SK-N-DZ (cell line): ENCODE results near the gene SOHLH1.
"Not testable (repeated sequence)": the region's sequence is repeated elsewhere in the genome, so short reads cannot be mapped to it uniquely, and the experiment has no call there.

Experiments
- DNase-seq: peaks from one replicate; pipeline ENCODE4 v3.0.0-alpha.2; 2015; ENCODE audit warnings: low spot score

The SOHLH1 gene

DNA sequence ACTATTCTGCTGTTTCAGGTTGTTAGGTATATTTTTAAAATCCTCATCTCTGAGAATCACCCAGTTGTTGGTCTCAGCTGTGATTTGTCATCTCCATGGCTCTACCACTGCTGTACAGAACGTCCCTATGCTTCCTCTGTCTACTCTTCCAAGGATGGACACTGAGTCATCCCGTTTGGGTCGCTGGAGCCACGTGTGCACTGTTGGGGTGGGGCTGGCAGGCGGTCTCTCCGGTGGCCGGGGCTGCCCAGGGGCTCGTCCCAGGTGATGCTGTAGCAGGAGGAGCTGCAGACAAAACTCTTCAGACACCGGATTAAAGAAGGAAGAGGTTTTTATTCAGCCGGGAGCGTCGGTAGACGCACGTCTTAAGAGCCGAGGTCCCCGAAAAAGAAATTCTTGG lies 19.2 kb downstream of the SOHLH1 start:
- DNase-seq, result no peak

DNA sequence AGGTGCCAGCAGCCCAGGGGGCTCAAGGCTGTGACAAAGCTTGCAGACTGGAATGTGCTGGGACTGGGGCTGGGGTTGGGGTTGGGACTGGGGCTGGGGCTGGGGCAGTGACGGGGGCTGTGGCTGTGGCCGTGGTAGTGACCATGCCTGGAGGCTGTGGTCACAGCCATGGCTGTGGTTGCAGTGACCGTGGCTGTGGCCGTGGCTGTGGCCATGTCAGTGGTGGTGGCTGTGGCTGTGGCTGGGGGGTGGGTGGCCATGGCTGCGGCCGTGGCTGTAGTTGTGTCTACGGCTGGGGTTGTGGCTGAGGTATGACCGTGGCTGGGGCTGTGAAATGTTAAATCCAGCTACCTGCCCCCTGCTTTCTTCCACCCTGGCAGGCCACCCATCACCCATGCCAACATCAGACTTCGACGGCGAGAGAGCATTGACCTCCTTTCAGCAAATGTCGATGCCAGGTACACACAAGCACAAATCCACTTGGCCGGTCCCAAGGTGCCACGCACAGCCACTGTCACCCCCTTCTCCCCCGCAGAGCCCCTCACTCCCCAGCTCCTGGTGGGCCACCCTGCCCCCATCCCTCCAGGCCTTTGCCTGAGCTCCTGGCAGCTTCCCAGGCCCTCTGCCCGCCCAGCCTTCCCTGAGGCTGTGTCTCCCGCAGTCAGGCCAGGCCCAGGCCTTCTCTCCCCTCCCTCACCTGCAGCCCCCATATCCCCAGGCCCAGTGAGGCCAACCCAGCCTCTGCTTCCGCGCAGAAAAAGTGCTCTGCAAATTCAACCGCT lies 20.9 kb downstream of the SOHLH1 start:
- DNase-seq, result no peak

DNA sequence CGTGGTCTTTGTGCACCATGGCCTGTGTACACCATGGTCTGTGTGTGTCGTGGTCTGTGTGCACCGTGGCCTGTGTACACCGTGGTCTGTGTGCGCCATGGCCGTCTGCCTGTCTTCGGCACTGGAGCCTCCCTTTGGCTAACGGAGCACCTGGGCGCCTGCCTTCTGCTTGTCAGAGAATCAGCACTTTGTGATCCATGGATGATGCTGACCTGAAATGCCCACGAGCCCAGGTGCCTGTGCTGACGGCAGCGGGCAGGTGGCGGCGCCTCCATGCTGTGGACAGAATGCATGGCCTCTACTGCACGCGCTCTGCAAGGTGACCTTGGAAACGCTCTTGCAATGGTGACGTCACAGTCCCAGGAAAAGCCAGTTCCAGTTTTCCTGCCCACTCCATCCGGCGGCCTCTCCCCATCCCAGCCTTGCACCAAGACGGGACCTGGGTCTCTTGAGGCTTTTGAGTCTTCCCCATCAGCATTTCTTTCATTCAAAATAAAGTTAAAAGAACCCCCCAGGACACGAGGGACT lies 21.6 kb downstream of the SOHLH1 start:
- no peak for DNase-seq

DNA sequence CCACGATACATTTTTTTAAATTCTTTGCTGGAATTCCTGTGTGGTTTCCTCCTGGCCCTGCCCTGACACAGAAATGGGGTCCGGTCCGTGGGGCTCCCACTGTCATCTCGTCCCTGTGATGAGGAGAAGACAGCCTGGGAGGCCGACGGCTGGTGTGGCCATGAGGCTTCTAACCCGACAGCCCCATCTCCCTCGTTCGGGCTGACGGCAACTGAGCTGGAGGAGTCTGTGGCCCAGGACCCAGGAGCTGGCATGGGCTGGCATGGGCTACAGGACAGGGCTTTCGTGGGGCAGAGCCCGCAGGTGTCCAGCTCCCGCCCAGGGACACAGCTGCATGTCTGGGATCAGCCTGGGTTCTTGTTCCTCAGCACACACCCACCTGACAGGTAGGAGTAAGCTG lies 22.4 kb downstream of the SOHLH1 start:
- no peak for DNase-seq

DNA sequence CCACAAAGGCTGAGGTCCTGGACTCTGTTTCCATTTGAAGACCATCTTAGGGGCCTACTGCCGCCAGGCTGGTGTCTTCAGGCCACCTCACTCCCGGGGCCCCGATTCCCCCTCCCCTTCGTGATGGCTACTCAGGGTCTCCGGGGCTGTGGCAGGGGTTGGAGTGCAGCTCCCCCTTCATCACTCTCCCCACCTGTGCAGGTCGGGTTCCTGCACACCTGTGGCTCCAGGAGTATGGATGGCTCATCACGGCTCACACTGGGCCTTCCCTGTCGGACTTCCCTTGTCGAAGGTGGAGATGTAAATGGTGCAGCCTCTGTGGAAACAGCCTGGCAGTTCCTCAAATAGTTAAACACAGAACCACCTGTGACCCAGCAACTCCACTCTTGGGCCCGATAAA lies 24.3 kb downstream of the SOHLH1 start:
- no peak for DNase-seq

DNA sequence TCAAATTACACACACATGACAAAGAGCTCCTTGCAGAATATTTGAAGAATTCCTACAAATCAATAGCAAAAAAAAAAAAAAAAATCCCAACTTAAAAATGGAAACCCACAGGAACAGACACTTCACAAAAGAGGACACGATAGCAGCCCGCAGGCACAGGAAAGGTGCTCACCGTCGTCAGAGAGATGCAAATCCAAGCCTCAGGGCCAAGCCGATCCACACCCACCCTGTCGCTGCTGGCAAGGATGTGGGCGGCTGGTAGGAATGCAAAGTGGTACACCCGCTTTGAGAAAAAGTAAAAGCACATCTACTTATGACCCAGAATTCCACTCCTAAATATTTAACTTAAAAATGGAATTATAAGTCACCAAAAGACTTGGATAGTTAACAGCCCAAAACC lies 25.3 kb downstream of the SOHLH1 start:
- DNase-seq, result no peak

DNA sequence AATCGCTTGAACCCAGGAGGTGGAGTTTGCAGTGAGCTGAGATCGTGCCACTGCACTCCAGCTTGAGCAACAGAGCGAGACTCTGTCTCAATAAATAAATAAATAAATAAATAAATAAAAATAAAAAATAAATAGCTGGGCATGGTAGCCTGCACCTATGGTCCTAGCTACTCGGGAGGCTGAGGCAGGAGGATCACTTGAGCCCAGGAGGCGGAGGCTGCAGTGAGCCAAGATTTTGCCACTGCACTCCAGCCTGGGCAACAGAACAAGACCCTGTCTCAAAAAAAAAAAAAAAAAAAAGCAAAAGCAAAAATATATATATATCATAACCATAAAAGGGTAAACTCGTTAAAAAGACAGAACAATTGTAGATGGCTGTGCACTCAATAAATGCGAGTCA lies 26.5 kb downstream of the SOHLH1 start:
- DNase-seq, result not testable (repeated sequence)

DNA sequence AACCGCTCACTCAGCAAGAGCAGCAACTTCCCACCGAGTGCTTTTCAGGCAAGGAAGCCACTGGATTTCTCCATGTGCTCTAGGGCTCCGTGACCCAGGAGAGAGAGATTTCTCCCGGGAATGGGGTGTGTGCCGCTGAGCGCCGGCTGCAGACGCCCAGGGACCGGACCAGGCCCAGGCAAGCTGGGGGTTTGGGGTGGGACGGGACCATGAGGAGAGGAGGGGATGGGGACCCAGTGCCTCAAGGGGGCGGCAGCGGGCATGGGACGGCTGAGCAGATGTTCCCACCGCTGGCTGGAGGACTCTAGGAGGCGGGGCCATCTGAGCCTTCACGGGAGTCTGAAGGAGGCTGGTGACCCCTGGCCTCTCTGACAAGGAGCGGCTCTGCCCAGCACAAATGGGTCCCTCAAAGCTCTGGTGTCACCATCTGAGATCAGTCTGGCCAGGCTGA lies 27.7 kb downstream of the SOHLH1 start:
- DNase-seq, result no peak

- DNase-seq, result no peak
These were observed 28.3 kb downstream of the SOHLH1 start for GRCh38 chr9:135670721-135671590.

DNA sequence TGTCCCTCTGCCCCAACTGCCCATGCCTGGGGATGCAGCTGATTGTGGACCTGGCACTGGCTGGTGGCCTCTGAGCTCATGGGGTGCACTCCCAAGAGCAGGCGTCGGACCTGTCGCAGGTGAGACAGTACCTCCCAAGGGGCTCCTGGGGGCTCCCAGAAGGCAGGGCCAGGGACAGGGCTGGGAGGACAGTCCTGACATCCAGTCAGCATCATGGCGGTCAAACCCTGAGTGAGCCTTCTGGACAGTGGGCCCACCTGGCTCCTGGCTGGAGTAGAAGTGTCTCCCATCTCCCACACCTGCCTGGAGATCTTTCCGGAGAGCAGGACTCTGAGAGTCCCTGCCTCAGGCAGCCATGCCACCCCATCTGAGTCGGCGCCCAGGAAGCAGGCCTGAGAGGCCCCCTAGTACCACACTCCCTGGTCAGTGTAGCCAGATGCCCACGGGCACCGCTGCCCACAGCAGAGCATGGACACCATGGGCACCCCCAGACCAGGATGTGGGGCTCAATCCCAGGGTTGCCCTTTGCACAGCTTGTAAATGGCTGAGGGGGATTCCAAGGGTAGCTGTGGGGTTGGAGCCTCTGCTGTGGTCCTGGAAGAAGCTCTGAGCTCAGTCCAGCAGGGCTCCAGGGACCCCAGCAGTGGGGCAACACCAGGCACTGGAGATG lies 29.5 kb downstream of the SOHLH1 start:
- DNase-seq, result no peak

- DNase-seq, result not testable (repeated sequence)
These were observed 30.3 kb downstream of the SOHLH1 start for GRCh38 chr9:135669018-135669417.

GRCh38 chr9:135667463-135668001 lies 31.7 kb downstream of the SOHLH1 start:
- no peak for DNase-seq

- no peak for DNase-seq
These were observed 32.5 kb downstream of the SOHLH1 start for GRCh38 chr9:135666534-135667462.

GRCh38 chr9:135665795-135666189 lies 33.5 kb downstream of the SOHLH1 start:
- DNase-seq, result no peak

- DNase-seq, result no peak
These were observed 34.2 kb downstream of the SOHLH1 start for GRCh38 chr9:135664801-135665794.

DNA sequence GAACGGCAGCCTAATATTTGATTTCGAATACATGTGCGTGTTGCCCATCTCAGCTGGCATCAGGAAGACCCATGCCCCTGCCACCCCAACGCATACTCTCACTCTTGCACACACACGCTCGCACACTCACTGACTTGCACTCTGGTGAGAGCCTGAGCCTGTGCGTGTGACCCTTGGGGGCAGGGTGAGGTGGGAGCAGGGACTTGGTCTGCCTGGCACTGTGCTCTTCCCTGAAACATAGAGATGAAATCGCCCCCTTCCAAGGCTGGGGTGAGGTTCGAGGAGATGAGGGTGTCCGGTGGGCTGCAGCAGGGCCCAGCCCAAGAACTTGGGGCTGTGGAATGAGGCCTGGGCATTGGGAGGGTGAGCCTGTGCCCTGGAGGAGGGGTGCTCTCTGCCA lies 35.0 kb downstream of the SOHLH1 start:
- DNase-seq, result no peak

DNA sequence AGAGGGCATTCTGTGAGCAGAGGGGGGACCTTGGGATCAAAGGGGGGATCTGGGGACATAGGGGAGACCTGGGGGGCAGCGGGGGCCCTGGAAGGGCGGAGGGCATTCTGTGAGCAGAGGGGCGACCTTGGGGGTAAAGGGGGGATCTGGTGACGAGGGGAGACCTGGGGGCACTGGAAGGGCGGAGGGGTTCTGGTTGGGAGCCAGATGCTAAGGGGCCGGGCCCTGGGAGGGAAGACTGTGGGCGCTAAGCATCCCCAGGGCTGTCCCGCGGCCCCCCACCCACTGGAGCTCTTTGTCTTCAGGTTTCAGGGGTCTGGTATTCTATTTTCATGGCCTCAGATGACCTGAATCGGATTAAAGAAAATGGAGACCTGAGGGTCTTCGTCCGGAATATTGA lies 35.4 kb downstream of the SOHLH1 start:
- no peak for DNase-seq

GRCh38 chr9:135663451-135663770 lies 35.9 kb downstream of the SOHLH1 start:
- DNase-seq, result no peak

GRCh38 chr9:135662758-135663450 lies 36.4 kb downstream of the SOHLH1 start, which contains the start of gene LCN9:
TSS of gene LCN9 (plus strand) at chr9:135663309. CDS start at chr9:135663322, 13 bp downstream.
- DNase-seq, result no peak
